Spinal cord (tissue), 10 donors: ENCODE data around the gene AJUBA. TPM values are rescaled to one million over a fixed set of nuclear protein-coding genes. Genes with fewer than 3 reads are reported as not detected.
A peak's percentile ranks its signal among the peaks of the same experiment; 100 is the strongest.
"Not testable (repeated sequence)": the region's sequence is repeated elsewhere in the genome, so short reads cannot be mapped to it uniquely, and the experiment has no call there.

Source experiments
- DNase-seq, 6 donors: peaks; one replicate each; pipeline versions ENCODE4 v3.0.0 to v3.0.0-alpha.2; 2013 to 2015; ENCODE audit warnings: low spot score in 6 of 6, low read depth in 4 of 6
- H3K27ac ChIP-seq: one replicate; pipeline ENCODE4 v1.5.1; 2013; ENCODE audit warnings: low read depth, low read length, control low read depth
- H3K27me3 ChIP-seq: one replicate; pipeline ENCODE4 v1.6.1; 2013; ENCODE audit warnings: low read length; ENCODE audit not compliant: control insufficient read depth, insufficient read depth
- H3K36me3 ChIP-seq: one replicate; pipeline ENCODE4 v1.6.1; 2013; ENCODE audit warnings: low read length; ENCODE audit not compliant: control insufficient read depth, insufficient read depth
- H3K4me1 ChIP-seq: one replicate; pipeline ENCODE4 v1.6.1; 2013; ENCODE audit warnings: low read length; ENCODE audit not compliant: control insufficient read depth, insufficient read depth
- H3K4me3 ChIP-seq: one replicate; pipeline ENCODE4 v1.5.1; 2013; ENCODE audit warnings: low read depth, low read length, control low read depth
- H3K9me3 ChIP-seq: one replicate; pipeline ENCODE4 v1.6.1; 2013; ENCODE audit warnings: low read length; ENCODE audit not compliant: control insufficient read depth, insufficient read depth
- WGBS: methylation state at CpG from one replicate; pipeline ENCODE4 v1.1.5; 2013; ENCODE audit warnings: missing lambda C conversion rate; ENCODE audit not compliant: insufficient coverage; 5-methylcytosine and 5-hydroxymethylcytosine counted together
- polyA plus RNA-seq, 2 donors: library from polyadenylated mRNA; unstranded; fragments of 120-200 nt; gene quantifications; one replicate each; pipeline ENCODE4 v1.2.1, GENCODE V29; 2013; ENCODE audit not compliant: insufficient read length in 2 of 2
- total RNA-seq, 2 donors: library from RNA; depleted of rRNA in 1 of 2; stranded (reverse); fragments of 120-200 nt in 1 of 2; fragments of >200 nt in 1 of 2; gene quantifications; one replicate each; pipeline versions ENCODE4 v1.2.3 to v1.2.4, GENCODE V29; 2013 to 2014
- donor health status: healthy.

Gene AJUBA
- total and polyA plus RNA-seq, 4 donors: 7.6 to 27.7 (median 12.2) TPM

DNA sequence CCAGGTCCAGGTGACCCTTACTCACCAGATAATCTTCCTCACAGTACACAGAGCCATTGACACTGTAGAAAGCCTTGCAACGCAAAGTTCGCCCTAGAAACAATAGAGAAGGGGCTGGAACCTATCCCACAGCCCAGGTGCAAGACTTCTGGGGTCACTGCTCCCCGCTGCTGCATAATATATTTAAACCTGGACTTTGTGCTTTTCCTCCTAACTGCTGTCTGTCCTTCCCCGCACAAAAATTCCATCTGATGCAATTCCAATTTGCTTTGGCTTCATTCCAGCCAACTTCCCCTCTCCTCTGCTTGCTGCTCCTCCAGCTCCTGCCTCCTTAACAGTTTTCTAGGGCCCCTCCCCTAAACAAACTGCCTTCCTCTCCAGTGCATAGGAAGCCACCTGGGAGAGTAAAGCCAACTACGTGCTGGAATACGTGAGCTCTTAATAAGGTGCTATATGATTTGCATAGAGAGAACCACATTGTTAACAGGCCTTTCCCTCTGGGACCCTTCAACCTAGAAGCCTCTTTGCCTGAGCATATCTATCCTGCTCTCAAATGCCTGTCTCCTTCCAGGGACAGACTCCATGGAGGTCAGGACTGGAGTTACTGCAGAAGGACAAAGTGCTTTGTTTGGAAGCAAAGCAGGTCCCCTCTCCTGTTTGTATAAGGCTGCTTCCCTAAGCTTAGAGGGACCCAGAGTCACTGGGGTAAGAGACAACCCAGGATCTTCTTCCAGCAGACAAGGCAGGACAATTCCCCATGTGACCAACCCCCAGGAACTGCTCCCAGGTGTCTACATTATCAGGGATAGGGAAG is 5.5 kb downstream of the AJUBA start:
- WGBS: 53% methylated on average over 4 of the region's 6 CpGs
- Histone ChIP-seq H3K36me3 (peaks cover 5% of the 10 kb centered on the region), H3K4me1 (peaks cover 34% of the 10 kb centered on the region), H3K9me3 (no peaks in the 10 kb centered on the region), H3K4me3 (no peak overlapping the region), H3K27me3 (peaks cover 14% of the 10 kb centered on the region), H3K27ac (peak overlapping the region; percentile 40)
- peak in 1 of 6 donors; percentile 53 for DNase-seq

DNA sequence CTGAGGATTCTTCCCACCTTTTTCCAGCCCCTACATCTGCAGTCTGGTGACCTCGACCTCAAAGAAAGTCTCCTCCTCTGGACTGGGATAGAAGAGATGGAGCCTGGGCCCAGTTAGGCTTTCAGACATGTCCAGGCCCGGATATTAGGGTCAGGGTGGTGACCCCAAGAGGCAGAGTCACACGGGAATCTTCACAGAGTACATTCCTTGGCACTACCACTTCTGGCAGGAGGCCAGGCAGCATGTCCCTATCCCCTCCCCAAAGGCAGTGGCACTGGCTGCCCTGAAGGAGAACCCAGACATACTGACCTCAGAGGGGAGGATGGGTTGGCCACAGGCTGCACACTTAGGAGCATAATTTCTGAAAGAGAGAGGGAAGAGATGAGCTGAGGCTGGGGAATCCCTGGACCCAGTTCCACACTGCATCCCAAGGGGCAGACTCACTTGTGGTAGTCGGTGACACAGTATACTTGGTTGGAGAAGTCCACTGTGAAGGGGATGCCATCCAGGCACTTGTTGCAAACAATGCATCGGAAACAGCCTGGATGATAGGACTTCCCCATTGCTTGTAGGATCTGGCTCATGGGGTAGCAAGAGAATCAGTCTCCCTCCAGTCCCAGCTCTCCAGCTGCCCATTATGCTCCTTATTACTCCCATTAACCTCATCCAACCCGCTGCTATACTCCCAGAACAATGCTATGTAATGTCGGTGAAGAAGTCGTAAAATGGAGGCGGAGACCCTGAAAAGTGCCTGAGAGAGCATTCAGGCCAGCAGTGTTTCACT is 7.6 kb downstream of the AJUBA start:
- H3K4me1 ChIP-seq: peaks cover 23% of the 10 kb centered on the region
- peaks cover 5% of the 10 kb centered on the region for H3K36me3 ChIP-seq

DNA sequence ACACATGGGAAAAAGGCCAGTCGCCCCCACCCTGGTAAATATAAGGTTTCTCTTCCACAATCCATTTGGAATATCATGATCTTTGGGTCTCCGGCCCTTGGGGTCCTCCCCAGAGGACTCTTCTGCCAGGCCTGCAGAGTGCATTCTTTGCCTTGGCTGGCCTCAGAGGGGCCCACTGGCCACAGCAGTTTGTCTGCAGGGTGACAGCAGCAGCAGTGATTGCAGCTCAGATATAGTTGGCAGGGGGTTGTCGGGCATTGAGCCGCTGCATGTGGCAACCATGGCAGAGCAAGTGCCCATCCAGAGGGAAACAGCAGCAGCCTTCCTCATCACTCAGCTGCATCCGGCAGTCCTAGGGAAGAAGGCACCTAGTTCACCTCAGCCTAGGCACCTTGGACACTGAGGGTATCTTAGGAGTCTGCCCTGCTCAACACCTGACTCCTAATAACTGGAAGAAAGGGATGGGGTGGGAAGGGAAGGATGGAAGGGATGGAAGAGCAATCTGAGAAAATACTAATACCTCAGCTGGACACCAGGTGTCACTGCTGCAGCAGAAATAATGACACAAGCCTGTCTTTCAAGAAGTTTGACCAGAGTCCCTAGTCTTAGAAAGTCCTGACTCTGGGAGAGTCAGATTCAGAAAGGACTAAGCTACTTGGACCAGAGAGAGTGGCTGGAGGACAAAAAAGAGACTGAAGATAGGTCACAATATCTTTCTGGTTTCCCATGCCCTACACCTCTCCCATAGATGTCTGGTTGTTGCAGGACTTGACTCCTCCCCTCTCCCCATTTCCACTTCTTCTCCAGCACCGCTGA is 8.9 kb downstream of the AJUBA start:
- Histone ChIP-seq H3K27me3 (no peaks in the 10 kb centered on the region), H3K9me3 (no peaks in the 10 kb centered on the region), H3K4me1 (peaks cover 14% of the 10 kb centered on the region), H3K36me3 (peaks cover 3% of the 10 kb centered on the region), H3K4me3 (no peak overlapping the region), H3K27ac (no peak overlapping the region)
- DNase-seq: peak in 2 of 6 donors; percentile 75 to 89
- WGBS: 95% methylated on average over 5 of the region's 6 CpGs

More for the DNA sequence above, 7.6 kb downstream of the AJUBA start:
- WGBS: 55% methylated on average over 7 of the region's 9 CpGs
- no peaks in the 10 kb centered on the region for H3K9me3 ChIP-seq
- H3K4me3 ChIP-seq: no peak overlapping the region
- DNase-seq: no peak
- H3K27ac ChIP-seq: no peak overlapping the region
- no peaks in the 10 kb centered on the region for H3K27me3 ChIP-seq

DNA sequence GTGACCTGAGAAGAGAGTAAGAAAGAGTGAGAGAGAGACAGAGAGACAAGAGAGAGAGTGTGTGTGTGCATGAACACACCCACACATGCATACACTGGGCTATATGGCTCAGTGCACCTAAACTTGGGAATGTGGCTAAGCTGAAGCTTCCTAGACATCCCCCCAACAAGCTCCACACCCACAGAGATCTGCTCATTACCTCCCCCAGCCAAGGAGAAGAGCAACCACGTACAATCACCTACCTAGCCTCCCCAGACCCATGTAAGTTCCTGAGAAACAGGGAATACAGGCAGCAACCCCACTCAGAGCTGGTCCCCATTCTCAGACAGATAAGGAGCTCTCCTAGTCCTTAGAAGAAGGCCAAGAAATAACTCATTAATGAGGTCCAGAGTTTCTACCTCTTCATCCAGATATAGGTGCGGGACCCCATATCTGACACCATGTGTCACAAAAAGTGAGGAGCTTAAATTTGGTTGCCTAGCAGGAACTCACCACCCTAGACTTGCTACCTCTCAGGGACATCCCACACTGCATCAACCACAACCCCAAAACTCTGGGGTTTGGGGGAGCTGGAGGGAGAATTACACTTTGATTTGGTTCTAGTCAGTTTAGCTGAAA is 9.9 kb downstream of the AJUBA start:
- Histone ChIP-seq H3K9me3 (no peaks in the 10 kb centered on the region), H3K4me1 (peaks cover 4% of the 10 kb centered on the region), H3K27ac (no peak overlapping the region), H3K36me3 (peaks cover 3% of the 10 kb centered on the region), H3K27me3 (no peaks in the 10 kb centered on the region), H3K4me3 (no peak overlapping the region)
- WGBS: 80% methylated on average over 1 of the region's 2 CpGs
- DNase-seq: no peak

DNA sequence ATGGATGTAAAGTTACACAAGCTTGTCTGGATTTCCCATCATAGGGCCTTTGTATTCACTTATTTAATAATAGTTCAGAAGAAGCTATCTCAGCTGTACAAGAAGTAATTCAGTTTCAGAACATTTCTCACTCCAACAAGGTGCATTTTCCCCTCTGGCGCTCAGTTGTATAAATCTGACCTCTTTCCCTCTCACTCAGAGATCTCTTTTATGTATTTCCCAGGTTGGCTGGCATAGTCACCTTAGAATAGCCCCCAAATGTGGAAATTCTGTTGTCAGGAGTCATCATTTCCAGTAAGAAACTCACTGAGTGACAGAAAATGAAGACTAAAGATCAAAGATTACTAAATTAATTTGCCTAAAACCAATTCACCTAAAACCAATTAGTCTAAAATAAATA is 11.2 kb downstream of the AJUBA start:
- WGBS: 100% methylated on average over 1 of the region's 1 CpG
- no peaks in the 10 kb centered on the region for H3K27me3 ChIP-seq
- H3K9me3 ChIP-seq: no peaks in the 10 kb centered on the region

DNA sequence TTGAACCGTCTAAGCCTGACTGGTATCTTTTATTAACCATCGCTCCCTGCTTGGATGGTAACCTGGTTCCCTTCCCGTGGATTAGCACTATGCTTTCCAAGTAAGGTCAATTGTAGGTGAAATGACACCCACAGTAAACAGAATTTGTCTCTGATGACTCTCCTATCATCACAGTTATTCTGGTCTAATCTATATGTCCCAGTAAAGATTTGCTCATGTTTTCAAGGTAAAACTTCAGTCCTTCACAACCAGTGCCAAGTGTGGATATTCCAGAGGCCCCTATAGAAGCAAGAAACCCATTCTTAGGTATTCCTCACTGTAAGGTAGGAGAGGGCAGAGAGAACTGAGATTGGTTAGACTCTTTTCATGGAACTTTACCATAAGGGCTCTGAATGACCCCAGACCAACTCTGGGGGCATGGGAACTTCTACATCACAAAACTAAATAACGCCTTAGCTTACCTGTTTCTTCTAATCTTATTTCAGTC is 15.5 kb downstream of the AJUBA start:
- no peak overlapping the region for H3K4me3 ChIP-seq
- no peak for DNase-seq
- no peak overlapping the region for H3K27ac ChIP-seq
- H3K9me3 ChIP-seq: no peaks in the 10 kb centered on the region
- H3K4me1 ChIP-seq: no peaks in the 10 kb centered on the region
- WGBS: no CpG with 5 or more reads among the region's 4 CpGs
- H3K27me3 ChIP-seq: no peaks in the 10 kb centered on the region
- no peaks in the 10 kb centered on the region for H3K36me3 ChIP-seq

More for the DNA sequence above, 11.2 kb downstream of the AJUBA start:
- Histone ChIP-seq H3K4me1 (no peaks in the 10 kb centered on the region), H3K4me3 (no peak overlapping the region), H3K27ac (no peak overlapping the region), H3K36me3 (peaks cover 3% of the 10 kb centered on the region)
- DNase-seq: no peak

DNA sequence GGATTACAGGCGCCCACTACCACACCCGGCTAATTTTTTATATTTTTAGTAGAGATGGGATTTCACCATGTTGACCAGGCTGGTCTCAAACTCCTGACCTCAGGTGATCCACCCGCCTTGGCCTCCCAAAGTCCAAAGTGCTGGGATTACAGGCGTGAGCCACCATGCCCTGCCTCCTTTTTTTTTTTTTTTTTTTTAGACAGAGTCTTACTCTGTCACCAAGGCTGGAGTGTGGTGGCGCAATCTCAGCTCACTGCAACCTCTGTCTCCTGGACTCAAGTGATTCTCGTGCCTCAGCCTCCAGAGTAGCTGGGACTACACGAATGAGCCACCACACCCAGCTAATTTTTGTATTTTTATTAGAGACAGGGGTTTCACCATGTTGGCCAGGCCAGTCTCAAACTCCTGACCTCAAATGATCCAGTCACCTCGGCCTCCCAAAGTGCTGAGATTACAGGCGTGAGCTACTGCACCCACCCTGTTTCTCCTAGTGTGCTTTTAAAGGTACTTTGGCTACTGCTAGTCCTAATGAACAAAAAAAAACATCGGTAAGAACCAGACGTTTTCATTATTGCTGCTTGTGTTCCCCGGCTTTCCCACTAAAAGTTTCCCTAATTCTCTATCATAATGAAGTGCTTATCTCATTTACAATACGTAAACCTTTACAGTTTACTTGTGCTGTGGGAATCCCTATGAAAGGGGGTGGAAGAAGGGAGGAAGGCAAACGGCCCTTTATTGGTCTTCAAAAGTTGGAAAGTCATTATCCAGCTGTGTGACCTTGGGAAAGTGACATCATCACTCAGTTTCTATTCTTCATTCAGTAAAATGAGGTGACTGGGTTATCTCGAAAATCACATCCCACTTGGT is 16.2 kb downstream of the AJUBA start:
- not testable (repeated sequence) for H3K4me3 ChIP-seq, H3K4me1 ChIP-seq, H3K36me3 ChIP-seq, DNase-seq, H3K27ac ChIP-seq, H3K9me3 ChIP-seq, H3K27me3 ChIP-seq
- WGBS: 94% methylated on average over 7 of the region's 15 CpGs

DNA sequence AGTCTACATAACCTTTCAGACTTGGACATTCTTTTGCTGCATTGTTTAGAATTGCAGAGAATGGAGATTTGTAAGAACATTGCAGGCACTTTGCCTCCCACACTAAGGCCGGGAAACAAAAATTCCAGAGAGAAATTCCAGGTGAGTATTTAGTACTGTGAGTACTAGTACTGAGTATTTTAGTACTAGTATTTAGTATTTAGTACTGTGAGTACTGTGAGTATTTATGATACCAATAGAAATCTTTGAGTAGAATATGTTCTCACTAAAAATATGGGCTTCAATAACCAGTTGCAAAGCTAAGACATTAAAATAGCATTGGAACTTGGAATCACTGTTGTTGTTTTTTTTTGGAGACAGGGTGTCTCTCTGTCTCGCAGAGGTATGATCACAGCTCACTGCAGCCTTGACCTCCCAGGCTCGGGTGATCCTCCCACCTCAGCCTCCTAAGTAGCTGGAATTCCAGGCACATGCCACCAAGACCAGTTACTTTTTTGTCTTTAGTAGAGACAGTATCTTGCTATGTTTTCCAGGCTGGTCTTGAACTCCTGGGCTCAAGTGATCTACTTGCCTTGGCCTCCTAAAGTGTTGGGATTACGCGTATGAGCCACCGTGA is 20.2 kb downstream of the AJUBA start:
- Histone ChIP-seq H3K27me3 (no peaks in the 10 kb centered on the region), H3K27ac (no peak overlapping the region), H3K4me1 (peaks cover 7% of the 10 kb centered on the region), H3K4me3 (no peak overlapping the region), H3K36me3 (no peaks in the 10 kb centered on the region), H3K9me3 (no peaks in the 10 kb centered on the region)
- whole genome bisulfite sequencing: 100% methylated on average over 1 of the region's 6 CpGs
- no peak for DNase-seq
